ENCODE measurements around the gene AMBRA1. TPM values are rescaled to one million over a fixed set of nuclear protein-coding genes. Genes with fewer than 3 reads are reported as not detected.

The AMBRA1 gene
- total RNA-seq, 2 experiments from 2014 or later, result 24.6 to 30.7 TPM

DNA sequence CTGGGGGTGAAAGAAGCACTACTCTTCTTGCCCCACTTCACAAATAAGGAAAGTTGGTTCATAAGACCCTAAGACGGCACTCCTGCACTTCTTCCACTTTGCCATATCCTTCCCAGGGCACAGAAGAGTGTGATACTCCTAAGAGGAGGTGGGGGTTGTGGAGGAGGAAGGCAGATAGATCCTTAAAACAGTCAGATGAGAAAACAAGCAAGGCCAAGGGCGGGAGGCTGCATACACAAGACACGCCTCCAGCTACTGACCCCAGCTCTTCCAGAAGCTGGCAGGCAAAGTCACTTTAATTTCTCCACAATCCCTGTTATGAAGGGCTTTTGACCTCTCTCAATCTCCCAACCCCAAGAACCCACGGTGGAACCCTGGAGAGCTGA lies 200.6 kb downstream of the AMBRA1 start:
- ChIA-PET POLR2A (no interaction called here), CTCF (ENCODE audit: unreplicated experiment) (no interaction called here)
- no peak for DNase-seq (ENCODE audit: low spot score)
- no peaks in the 10 kb centered on the region for H3K9me3 ChIP-seq (ENCODE audit: low read length)
- intact Hi-C loops (cut with micrococcal nuclease; ENCODE audit: unreplicated experiment), result no loop called here
- H3K4me2 ChIP-seq (ENCODE audit: low read length), result no peak overlapping the region; the same call in 1 of the 2 replicates
- H3K79me2 ChIP-seq (ENCODE audit: insufficient read depth, low read depth, low read length), result no peaks in the 10 kb centered on the region
- H3K4me1 ChIP-seq (ENCODE audit: insufficient read depth, low read length, poor library complexity, severe bottlenecking), result no peaks in the 10 kb centered on the region
- no TSS peak for BruUV-seq (replicated peaks)
- no peaks in the 10 kb centered on the region for H4K20me1 ChIP-seq (ENCODE audit: insufficient read depth, low read length)
- H2AFZ ChIP-seq (ENCODE audit: low read length), result no peak overlapping the region
- TF ChIP-seq EZH2phosphoT487 (IDR thresholded peaks at IDR 0.05; ENCODE audit: borderline replicate concordance, low read depth, low read length), result no peak
- H3K27ac ChIP-seq (ENCODE audit: low read depth, low read length, poor library complexity, severe bottlenecking), result no peak overlapping the region
- no peak overlapping the region for H3K4me3 ChIP-seq (ENCODE audit: low read depth, low read length, poor library complexity, severe bottlenecking)
- H3K9me2 ChIP-seq (ENCODE audit: insufficient read depth, low read length), result no peaks in the 10 kb centered on the region
- H3K36me3 ChIP-seq (ENCODE audit: insufficient read depth, low read length), result peaks cover 16% of the 10 kb centered on the region; the same call in 1 of the 2 replicates

DNA sequence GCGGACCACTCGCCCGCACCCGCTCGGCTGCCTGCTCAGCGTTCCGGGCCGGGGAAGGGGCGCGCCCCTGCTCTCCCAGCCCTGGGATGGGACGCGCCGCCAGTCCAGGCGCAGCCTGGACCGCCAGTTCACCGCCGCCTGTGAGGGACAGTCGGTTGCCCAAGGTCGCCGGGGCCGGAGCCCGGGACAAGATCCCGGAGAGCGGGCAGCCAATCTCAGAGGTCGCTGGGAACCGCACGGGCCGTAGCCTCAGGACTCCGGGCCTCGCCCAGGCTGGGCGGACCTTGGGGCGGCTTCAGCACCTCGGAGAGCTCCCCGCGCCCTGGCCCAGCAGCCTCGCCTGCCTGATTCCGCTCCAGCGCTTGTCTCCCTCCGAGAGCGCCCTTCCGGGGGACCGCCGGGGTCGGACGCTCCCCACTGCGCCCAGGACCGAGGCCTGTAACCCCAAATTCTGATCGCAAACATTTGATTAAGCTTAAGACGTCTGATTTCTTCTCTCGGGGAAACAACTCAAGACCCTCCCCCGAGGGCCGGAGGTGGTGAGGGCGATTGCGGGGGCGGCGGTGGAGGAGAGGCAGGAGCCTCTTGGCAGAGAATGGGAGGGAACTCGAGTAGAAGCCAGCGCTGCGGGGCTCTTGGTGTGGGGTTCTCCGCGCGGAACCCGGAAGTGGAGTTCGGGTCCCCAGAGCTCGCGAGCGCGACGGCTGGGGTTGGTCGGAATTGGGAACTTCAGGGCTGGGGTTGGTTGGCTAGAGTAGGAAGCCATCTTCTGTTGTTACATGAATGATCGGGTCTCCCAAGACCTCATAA lies 201.2 kb downstream of the AMBRA1 start:
- CTCF ChIA-PET (ENCODE audit: unreplicated experiment), result no interaction called here
- peak; percentile 26 for DNase-seq (ENCODE audit: low spot score)
- intact Hi-C loops (cut with micrococcal nuclease; ENCODE audit: unreplicated experiment), result no loop called here

DNA sequence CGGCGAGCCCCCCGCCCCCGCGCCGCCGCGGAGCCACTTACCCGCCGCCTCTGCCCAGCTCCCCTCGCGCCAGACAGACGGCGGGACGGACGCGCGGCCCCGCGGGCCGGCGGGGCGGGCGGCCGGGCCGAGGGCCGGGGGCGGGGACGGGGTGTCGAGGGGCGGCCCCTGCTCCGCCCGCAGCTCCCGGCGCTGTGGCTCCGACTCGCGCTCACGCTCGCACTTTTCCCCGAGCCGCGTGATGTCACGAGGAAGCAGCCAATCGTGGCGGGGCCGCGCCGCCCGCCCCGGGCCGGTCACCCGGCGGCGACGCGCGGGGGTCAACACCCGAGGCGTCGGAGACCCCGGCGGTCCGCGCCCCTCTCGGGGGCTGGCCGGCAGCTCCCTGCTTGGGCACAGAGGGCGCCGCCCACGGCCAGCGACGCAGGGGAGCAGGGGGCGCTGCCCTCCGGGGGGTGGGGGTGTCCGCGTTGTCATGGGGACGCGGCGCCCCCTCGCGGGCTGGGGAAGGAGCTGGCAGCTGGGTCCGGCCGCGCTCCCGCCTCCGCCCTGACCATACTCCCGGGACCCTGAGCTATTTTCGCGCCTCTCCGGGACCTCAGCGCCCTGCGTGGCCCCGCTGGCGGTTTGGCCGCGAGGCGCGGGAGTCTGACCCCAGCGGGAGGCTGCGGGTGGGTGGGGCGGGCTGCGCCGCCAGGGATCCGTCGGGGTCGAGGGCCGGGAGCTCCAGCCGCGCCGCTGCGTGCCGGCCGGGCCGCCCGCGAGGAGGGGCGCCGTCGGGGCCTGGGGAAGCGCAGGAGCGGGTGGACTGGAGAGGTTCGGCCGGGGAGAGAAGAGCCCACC lies 202.0 kb downstream of the AMBRA1 start, which contains the start of gene CHRM4:
Gene CHRM4 (minus strand): TSS at position 199 of the 843 bp plus-strand sequence. CDS start 5,219 bp downstream, outside the sequence.
- Histone ChIP-seq H2AFZ (ENCODE audit: low read length) (no peak within 1 kb of the TSS), H3K79me2 (ENCODE audit: insufficient read depth, low read depth, low read length) (no peaks in the 10 kb centered on the region), H3K4me2 (ENCODE audit: low read length) (peak within 1 kb of the TSS; percentile 46; the same call in 1 of the 2 replicates), H3K9me2 (ENCODE audit: insufficient read depth, low read length) (no peaks in the 10 kb centered on the region), H3K27ac (ENCODE audit: low read depth, low read length, poor library complexity, severe bottlenecking) (no peak within 1 kb of the TSS), H3K4me1 (ENCODE audit: insufficient read depth, low read length, poor library complexity, severe bottlenecking) (no peaks in the 10 kb centered on the region), H3K4me3 (ENCODE audit: low read depth, low read length, poor library complexity, severe bottlenecking) (no peak within 1 kb of the TSS), H3K9me3 (ENCODE audit: low read length) (no peaks in the 10 kb centered on the region), H3K36me3 (ENCODE audit: insufficient read depth, low read length) (peaks cover 10% of the 10 kb centered on the region; the same call in 1 of the 2 replicates), H4K20me1 (ENCODE audit: insufficient read depth, low read length) (no peaks in the 10 kb centered on the region)
- POLR2A ChIA-PET, result interaction anchor here (0.6 kb wide), 1 partner anchor 225 kb away, joined by 3 read pairs; the partner anchor contains the start of genes ATG13 and HARBI1
- intact Hi-C loops (cut with micrococcal nuclease; ENCODE audit: unreplicated experiment), result no loop called here
- BruUV-seq (replicated peaks), result no TSS peak
- CTCF ChIA-PET (ENCODE audit: unreplicated experiment), result interaction anchor here (0.6 kb wide), 1 partner anchor 620 kb away, joined by 4 read pairs; no protein-coding TSS in a partner anchor
- TF ChIP-seq, protein P1, sequence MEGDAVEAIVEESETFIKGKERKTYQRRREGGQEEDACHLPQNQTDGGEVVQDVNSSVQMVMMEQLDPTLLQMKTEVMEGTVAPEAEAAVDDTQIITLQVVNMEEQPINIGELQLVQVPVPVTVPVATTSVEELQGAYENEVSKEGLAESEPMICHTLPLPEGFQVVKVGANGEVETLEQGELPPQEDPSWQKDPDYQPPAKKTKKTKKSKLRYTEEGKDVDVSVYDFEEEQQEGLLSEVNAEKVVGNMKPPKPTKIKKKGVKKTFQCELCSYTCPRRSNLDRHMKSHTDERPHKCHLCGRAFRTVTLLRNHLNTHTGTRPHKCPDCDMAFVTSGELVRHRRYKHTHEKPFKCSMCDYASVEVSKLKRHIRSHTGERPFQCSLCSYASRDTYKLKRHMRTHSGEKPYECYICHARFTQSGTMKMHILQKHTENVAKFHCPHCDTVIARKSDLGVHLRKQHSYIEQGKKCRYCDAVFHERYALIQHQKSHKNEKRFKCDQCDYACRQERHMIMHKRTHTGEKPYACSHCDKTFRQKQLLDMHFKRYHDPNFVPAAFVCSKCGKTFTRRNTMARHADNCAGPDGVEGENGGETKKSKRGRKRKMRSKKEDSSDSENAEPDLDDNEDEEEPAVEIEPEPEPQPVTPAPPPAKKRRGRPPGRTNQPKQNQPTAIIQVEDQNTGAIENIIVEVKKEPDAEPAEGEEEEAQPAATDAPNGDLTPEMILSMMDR (conservative IDR thresholded peaks at IDR 0.05; ENCODE audit: low read length), result peak; percentile 43
- TF ChIP-seq EZH2phosphoT487 (IDR thresholded peaks at IDR 0.05; ENCODE audit: borderline replicate concordance, low read depth, low read length), result no peak
- DNase-seq (ENCODE audit: low spot score), result no peak

More for the DNA sequence above, 201.2 kb downstream of the AMBRA1 start:
- TF ChIP-seq, protein P1 (conservative IDR thresholded peaks at IDR 0.05; ENCODE audit: low read length), result no peak
- no peak for TF ChIP-seq EZH2phosphoT487 (IDR thresholded peaks at IDR 0.05; ENCODE audit: borderline replicate concordance, low read depth, low read length)
- Histone ChIP-seq H3K9me3 (ENCODE audit: low read length) (no peaks in the 10 kb centered on the region), H2AFZ (ENCODE audit: low read length) (no peak overlapping the region), H3K27ac (ENCODE audit: low read depth, low read length, poor library complexity, severe bottlenecking) (no peak overlapping the region), H3K79me2 (ENCODE audit: insufficient read depth, low read depth, low read length) (no peaks in the 10 kb centered on the region), H3K4me1 (ENCODE audit: insufficient read depth, low read length, poor library complexity, severe bottlenecking) (no peaks in the 10 kb centered on the region), H4K20me1 (ENCODE audit: insufficient read depth, low read length) (no peaks in the 10 kb centered on the region), H3K4me2 (ENCODE audit: low read length) (no peak overlapping the region; the same call in 1 of the 2 replicates), H3K9me2 (ENCODE audit: insufficient read depth, low read length) (no peaks in the 10 kb centered on the region), H3K4me3 (ENCODE audit: low read depth, low read length, poor library complexity, severe bottlenecking) (no peak overlapping the region), H3K36me3 (ENCODE audit: insufficient read depth, low read length) (peaks cover 16% of the 10 kb centered on the region; the same call in 1 of the 2 replicates)
- POLR2A ChIA-PET, result interaction anchor here (0.6 kb wide), 1 partner anchor 225 kb away, joined by 3 read pairs; the partner anchor contains the start of genes ATG13 and HARBI1
- BruUV-seq (replicated peaks), result no TSS peak
